Stimulated activated naive CD4-positive, alpha-beta T cell (primary cell): ENCODE data around the gene IL4.
"Not testable (repeated sequence)": the region's sequence is repeated elsewhere in the genome, so short reads cannot be mapped to it uniquely, and the experiment has no call there.

ENCODE experiments used
- DNase-seq, 6 experiments: peaks; one replicate each; lab custom pipeline; 2025; lab: John Stamatoyannopoulos, UW

IL4 gene

GRCh38 chr5:132673939-132674630 lies at the start of gene IL4:
TSS of gene IL4 (plus strand) at chr5:132673989. CDS start at chr5:132674051, 62 bp downstream.
- no peak for DNase-seq

GRCh38 chr5:132627470-132627869 lies 46.3 kb upstream of the IL4 start:
- DNase-seq, result no peak

GRCh38 chr5:132628814-132629213 lies 45.0 kb upstream of the IL4 start:
- no peak for DNase-seq

- no peak for DNase-seq
Measured at GRCh38 chr5:132629230-132629944, 44.4 kb upstream of the IL4 start.

- not testable (repeated sequence) for DNase-seq
Measured at GRCh38 chr5:132633587-132633986, 40.2 kb upstream of the IL4 start.

- no peak for DNase-seq
Measured at GRCh38 chr5:132635873-132636272, 37.9 kb upstream of the IL4 start.

- DNase-seq, result no peak
Measured at GRCh38 chr5:132637241-132637640, 36.5 kb upstream of the IL4 start.

- DNase-seq, result no peak
Measured at GRCh38 chr5:132639706-132640130, 34.1 kb upstream of the IL4 start.

GRCh38 chr5:132640613-132641012 lies 33.2 kb upstream of the IL4 start:
- DNase-seq, result no peak

GRCh38 chr5:132641241-132641723 lies 32.5 kb upstream of the IL4 start:
- no peak for DNase-seq

- no peak for DNase-seq
Measured at GRCh38 chr5:132641841-132642240, 31.9 kb upstream of the IL4 start.

GRCh38 chr5:132644177-132644576 lies 29.6 kb upstream of the IL4 start:
- DNase-seq, result no peak

- no peak for DNase-seq
Measured at GRCh38 chr5:132646583-132647266, 27.1 kb upstream of the IL4 start.

- no peak for DNase-seq
Measured at GRCh38 chr5:132647473-132647872, 26.3 kb upstream of the IL4 start.

- DNase-seq, result no peak
Measured at GRCh38 chr5:132648355-132648754, 25.4 kb upstream of the IL4 start.

- no peak for DNase-seq
Measured at GRCh38 chr5:132651838-132652469, 21.8 kb upstream of the IL4 start.

- DNase-seq, result no peak
Measured at GRCh38 chr5:132653716-132654115, 20.1 kb upstream of the IL4 start.

GRCh38 chr5:132655821-132656773 lies 17.7 kb upstream of the IL4 start:
- DNase-seq, result peak in 2 of 6 experiments; percentile 5 to 6

- peak in 1 of 6 experiments; percentile 5 for DNase-seq
Measured at GRCh38 chr5:132656774-132657355, 16.9 kb upstream of the IL4 start.

- no peak for DNase-seq
Measured at GRCh38 chr5:132657676-132658380, 16.0 kb upstream of the IL4 start, which contains the start of gene IL13. TSS of gene IL13 (plus strand) at chr5:132658173. CDS start at chr5:132658187, 14 bp downstream.
